OCI-LY1 (cell line): Measurements from ENCODE around the gene KLK5.

Experiments
- H2AFZ ChIP-seq: fragments of 200-600 bp; sonication (generic), shearing (Covaris generic); 2 replicates; pipeline ENCODE4 v1.6.0; 2014; ENCODE audit warnings: antibody characterized with exemption, mild to moderate bottlenecking, low read length
- H3F3A ChIP-seq: fragments of 200-600 bp; sonication (generic), shearing (Covaris generic); 2 replicates; pipeline ENCODE4 v1.6.0; 2014; ENCODE audit warnings: mild to moderate bottlenecking, antibody characterized with exemption, low read length, moderate library complexity; ENCODE audit not compliant: insufficient read depth
- H3K27ac ChIP-seq: fragments of 200-600 bp; sonication (generic); 2 replicates; pipeline ENCODE4 v1.5.1; 2014; ENCODE audit warnings: low read length, mixed run types, mild to moderate bottlenecking, low read depth; ENCODE audit not compliant: poor library complexity, severe bottlenecking
- H3K27me3 ChIP-seq: fragments of 200-600 bp; sonication (generic); 2 replicates; pipeline ENCODE4 v1.6.0; 2014; ENCODE audit warnings: antibody characterized with exemption, mild to moderate bottlenecking, low read length, moderate library complexity; ENCODE audit not compliant: insufficient read depth
- H3K36me3 ChIP-seq: fragments of 200-600 bp; sonication (generic); 2 replicates; pipeline ENCODE4 v1.6.1; 2014; ENCODE audit warnings: mild to moderate bottlenecking, antibody characterized with exemption, low read length, moderate library complexity, mixed read lengths; ENCODE audit not compliant: insufficient read depth
- H3K4me1 ChIP-seq: fragments of 200-600 bp; sonication (generic); 2 replicates; pipeline ENCODE4 v1.5.1; 2014; ENCODE audit warnings: mild to moderate bottlenecking, low read length, moderate library complexity; ENCODE audit not compliant: insufficient read depth, severe bottlenecking
- H3K4me2 ChIP-seq: fragments of 200-600 bp; sonication (generic), shearing (Covaris generic); 2 replicates; pipeline ENCODE4 v1.6.1; 2014; ENCODE audit warnings: low read length
- H3K4me3 ChIP-seq: fragments of 200-600 bp; sonication (generic); 2 replicates; pipeline ENCODE4 v1.5.1; 2014; ENCODE audit warnings: low read length, low read depth, mild to moderate bottlenecking, mixed read lengths; ENCODE audit not compliant: poor library complexity, severe bottlenecking
- H3K79me2 ChIP-seq: fragments of 200-600 bp; shearing (Covaris generic); 2 replicates; pipeline ENCODE4 v1.6.1; 2016; ENCODE audit warnings: mixed run types, low read length, mixed read lengths; ENCODE audit not compliant: insufficient read depth
- H3K9ac ChIP-seq: fragments of 200-600 bp; sonication (generic), shearing (Covaris generic); 2 replicates; pipeline ENCODE4 v1.6.1; 2014; ENCODE audit warnings: mild to moderate bottlenecking, low read length, mixed read lengths
- H3K9me2 ChIP-seq: fragments of 200-600 bp; sonication (generic), shearing (Covaris generic); 2 replicates; pipeline ENCODE4 v1.6.1; 2014; ENCODE audit warnings: low read depth, mild to moderate bottlenecking, low read length, mixed read lengths
- H3K9me3 ChIP-seq: fragments of 200-600 bp; shearing (Covaris generic); 2 replicates; pipeline ENCODE4 v1.6.1; 2014; ENCODE audit warnings: low read length, mixed read lengths
- H4K20me1 ChIP-seq: fragments of 200-600 bp; sonication (generic), shearing (Covaris generic); 2 replicates; pipeline ENCODE4 v1.6.0; 2016; ENCODE audit warnings: mild to moderate bottlenecking, low read length; ENCODE audit not compliant: insufficient read depth
- CTCF ChIP-seq: fragments of 200-600 bp; sonication (generic), shearing (Covaris generic); IDR thresholded peaks from 2 replicates; pipeline ENCODE4 v1.5.1; 2017; ENCODE audit warnings: mild to moderate bottlenecking, antibody characterized with exemption, low read length, moderate library complexity, mixed read lengths
- EZH2 ChIP-seq: fragments of 200-600 bp; sonication (generic), shearing (Covaris generic); IDR thresholded peaks from 2 replicates; pipeline ENCODE4 v1.8.0; 2017; ENCODE audit warnings: borderline replicate concordance, mixed run types, mild to moderate bottlenecking, antibody characterized with exemption, low read length, moderate library complexity, mixed read lengths

KLK5 gene

GRCh38 chr19:51000981-51001380 is 48.1 kb upstream of the KLK5 start:
- no peak overlapping the region for H3K9ac ChIP-seq
- H3K79me2 ChIP-seq = no peaks in the 10 kb centered on the region
- no peak overlapping the region for H3K27ac ChIP-seq
- TF ChIP-seq EZH2 (no peak), CTCF (no peak)
- no peak overlapping the region for H3K4me2 ChIP-seq
- H4K20me1 ChIP-seq = no peaks in the 10 kb centered on the region
- no peaks in the 10 kb centered on the region for H3K9me3 ChIP-seq
- no peaks in the 10 kb centered on the region for H3K9me2 ChIP-seq
- H3K27me3 ChIP-seq = no peaks in the 10 kb centered on the region
- H3K4me3 ChIP-seq = no peak overlapping the region
- H3F3A ChIP-seq = no peaks in the 10 kb centered on the region
- no peaks in the 10 kb centered on the region for H3K4me1 ChIP-seq
- H3K36me3 ChIP-seq = no peaks in the 10 kb centered on the region
- no peak overlapping the region for H2AFZ ChIP-seq

DNA sequence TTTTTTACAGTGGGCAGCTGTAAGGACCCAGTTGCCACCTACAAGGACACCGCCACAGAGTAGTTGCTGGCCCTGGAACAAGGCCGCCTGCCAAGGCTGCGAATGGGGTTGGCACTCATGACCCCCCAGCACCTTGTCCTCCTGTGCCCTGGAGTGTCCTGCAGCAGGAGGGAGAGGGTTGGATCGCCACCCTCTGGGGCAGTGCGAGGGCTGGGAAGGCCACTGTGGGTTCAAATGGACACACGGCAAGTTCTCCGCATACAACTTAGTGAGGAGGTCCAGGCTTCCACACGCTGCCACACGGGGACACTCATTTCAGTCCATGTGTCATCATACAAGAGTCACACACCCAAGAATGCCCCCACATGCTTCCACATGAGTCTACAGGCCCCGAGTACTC is 47.6 kb upstream of the KLK5 start:
- Histone ChIP-seq H2AFZ (no peak overlapping the region), H3K9me3 (no peaks in the 10 kb centered on the region), H3F3A (no peaks in the 10 kb centered on the region), H3K79me2 (no peaks in the 10 kb centered on the region), H3K4me1 (no peaks in the 10 kb centered on the region), H3K4me3 (no peak overlapping the region), H3K4me2 (no peak overlapping the region), H4K20me1 (no peaks in the 10 kb centered on the region), H3K27me3 (no peaks in the 10 kb centered on the region), H3K27ac (no peak overlapping the region), H3K36me3 (no peaks in the 10 kb centered on the region), H3K9ac (no peak overlapping the region), H3K9me2 (no peaks in the 10 kb centered on the region)
- TF ChIP-seq EZH2 (no peak), CTCF (no peak)

- TF ChIP-seq CTCF = no peak
- TF ChIP-seq EZH2 = no peak
- no peaks in the 10 kb centered on the region for H3K4me1 ChIP-seq
- no peaks in the 10 kb centered on the region for H4K20me1 ChIP-seq
- no peak overlapping the region for H2AFZ ChIP-seq
- H3K9me3 ChIP-seq = no peaks in the 10 kb centered on the region
- no peak overlapping the region for H3K4me3 ChIP-seq
- no peaks in the 10 kb centered on the region for H3K9me2 ChIP-seq
- no peak overlapping the region for H3K27ac ChIP-seq
- H3K9ac ChIP-seq = no peak overlapping the region
- H3F3A ChIP-seq = no peaks in the 10 kb centered on the region
- H3K36me3 ChIP-seq = no peaks in the 10 kb centered on the region
- H3K27me3 ChIP-seq = no peaks in the 10 kb centered on the region
- no peaks in the 10 kb centered on the region for H3K79me2 ChIP-seq
- H3K4me2 ChIP-seq = no peak overlapping the region
Measured at GRCh38 chr19:50998686-50999085, 45.8 kb upstream of the KLK5 start.
